GM21381 (cell line): ENCODE results near the gene LRP1B.
A peak's percentile ranks its signal among the peaks of the same experiment; 100 is the strongest.
"Not testable (repeated sequence)": the region's sequence is repeated elsewhere in the genome, so short reads cannot be mapped to it uniquely, and the experiment has no call there.

Source experiments
- ATAC-seq: cut with Tn5 transposase; IDR thresholded peaks from one replicate; pipeline ENCODE4 v1.9.1; 2021; ENCODE audit warnings: mild to moderate bottlenecking, moderate library complexity; ENCODE audit not compliant: unreplicated experiment

LRP1B gene

DNA sequence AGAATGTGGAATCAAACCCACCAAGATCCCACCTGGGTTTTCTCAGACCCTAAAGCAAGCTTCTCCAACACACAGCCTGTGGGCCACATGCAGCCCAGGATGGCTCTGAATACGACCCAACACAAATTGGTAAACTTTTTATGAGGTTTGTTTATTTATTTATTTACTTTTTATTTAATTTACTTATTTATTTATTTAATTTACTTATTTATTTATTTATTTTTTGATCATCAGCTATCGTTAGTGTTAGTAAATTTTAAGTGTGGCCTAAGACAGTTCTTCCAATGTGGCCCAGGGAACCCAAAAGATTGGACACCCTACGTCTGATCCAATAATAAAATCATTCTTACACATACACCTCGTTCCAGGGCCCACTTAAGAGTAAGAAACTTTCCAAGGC lies 1451.1 kb downstream of the LRP1B start:
- no peak for ATAC-seq

DNA sequence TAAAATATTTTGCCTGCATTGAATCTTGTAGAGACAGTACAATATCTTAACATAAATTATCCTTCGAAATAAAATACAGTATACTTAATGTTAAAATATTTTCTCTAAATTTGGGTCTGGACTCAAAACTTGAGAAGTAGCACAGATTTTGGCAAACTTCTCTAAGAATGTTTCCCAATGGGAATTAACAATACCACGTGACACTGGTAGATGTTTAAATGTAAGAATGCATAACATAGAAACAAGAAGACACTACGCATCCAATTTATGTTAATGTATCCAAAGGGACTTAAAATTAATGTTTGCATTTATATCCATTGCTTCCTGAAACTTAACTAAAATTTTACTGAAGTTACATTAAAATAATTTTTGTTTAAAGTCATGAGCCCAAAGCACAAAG lies 1460.9 kb downstream of the LRP1B start:
- no peak for ATAC-seq

DNA sequence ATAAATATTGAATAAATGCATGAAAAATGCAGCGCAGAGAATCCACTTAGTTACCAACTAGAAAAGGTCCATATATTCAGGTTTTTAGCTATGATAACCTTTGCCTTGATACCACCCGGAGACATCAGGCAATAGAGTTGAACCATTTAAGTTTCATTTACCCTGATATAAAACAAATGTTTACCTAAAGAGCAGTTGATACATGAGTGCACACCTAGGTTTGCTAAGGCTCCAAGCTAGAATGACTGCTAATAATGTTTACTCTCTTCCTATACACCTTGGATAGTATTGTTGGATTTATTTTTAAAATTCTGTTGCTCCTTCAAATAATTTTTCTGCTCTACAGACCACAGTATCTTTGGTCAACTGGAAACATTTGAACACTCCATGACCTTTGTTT lies 1463.6 kb downstream of the LRP1B start:
- ATAC-seq: no peak

DNA sequence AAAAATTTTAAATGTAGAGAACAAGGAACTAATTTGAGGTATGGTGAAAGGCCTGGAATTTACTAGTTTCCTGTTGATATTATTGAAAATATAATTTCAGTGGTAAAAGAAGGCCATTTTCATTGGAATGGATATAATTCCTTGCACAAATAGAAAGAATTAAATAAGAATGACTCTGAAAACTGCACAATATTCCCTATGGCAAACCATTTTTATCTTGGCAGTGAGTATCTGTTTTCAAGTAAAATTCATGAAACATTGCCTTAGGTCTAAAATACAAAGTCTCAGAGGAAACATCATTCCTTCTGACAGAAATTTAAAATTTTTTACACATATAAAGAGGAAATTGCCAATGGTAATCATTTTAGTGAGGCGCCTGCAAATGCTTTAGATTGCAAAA lies 1468.3 kb downstream of the LRP1B start:
- ATAC-seq: no peak

DNA sequence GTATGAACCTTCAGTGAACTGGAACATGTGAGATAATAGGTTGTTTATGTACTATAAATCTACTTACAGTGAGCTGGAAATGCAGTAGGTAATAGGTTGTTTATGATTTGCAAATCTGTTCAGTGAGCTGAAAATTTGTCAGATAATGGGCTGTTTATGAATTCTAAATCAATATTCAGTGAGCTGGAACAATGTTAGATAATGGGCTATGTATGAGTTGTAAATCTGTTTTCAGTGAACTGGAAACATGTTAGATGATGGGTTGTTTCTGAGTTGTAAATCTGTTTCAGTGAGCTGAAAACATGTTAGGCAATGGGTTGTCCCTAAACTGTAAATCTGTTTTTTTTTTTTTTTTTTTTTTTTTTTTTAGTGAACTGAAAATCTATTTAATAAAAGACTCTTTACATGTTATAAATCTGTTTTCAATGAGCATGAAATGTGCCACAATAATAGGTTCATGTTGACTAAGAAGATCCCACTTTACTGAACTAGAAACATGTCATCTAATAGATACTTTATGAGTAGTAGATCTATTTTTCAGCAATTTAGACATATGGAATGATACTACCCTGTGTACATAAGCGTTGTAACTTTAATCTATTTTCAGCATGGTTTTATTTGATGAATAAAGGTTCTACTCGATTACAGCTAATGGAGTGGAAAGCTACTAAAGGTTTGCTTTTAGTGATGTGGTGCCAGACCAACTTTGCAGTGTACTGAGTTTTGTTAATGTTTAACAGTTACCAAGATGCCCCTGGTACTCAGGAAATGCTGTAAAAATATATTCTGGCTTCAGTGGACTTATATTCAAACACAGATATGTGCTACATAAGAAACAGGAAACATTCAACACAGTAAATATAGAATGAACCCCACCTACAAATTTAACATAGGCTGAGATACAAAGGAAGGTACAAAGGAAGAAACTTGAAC lies 1471.8 kb downstream of the LRP1B start:
- ATAC-seq: no peak

DNA sequence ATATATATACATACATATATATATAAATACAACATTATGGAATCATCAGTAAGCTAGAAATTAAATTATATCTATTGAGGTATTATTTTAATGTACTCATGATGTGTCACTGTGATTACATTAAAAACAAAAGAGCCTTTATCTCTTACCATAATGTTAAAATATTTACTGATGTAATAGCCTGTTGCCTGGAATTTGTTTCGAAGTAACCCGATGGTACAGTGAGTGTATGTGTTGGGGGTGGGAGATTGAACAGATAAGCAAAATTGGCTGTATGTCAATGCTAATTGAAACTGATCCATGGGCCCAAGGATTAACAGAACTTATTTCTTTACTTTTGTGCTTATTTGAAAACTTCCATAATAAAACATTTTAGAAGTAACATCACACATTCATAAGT lies 1473.2 kb downstream of the LRP1B start:
- no peak for ATAC-seq

DNA sequence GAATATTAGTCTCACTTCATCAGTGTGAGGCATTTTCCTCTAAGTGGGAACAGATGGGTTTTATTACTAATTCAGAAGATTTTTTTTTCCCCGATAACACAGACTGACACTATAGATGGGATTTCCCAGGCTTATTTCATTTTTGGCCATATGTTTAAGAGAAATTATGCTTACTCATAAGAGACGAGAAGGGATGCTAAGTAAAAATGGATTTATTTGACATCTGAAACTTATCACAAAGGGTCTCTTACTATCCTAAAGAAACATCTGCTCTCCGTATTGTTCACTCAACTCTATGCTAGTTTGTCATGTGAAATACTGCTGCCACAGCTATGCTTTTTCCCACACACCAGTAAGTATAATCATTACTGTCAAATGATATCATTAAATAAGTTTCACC lies 1476.3 kb downstream of the LRP1B start:
- no peak for ATAC-seq

DNA sequence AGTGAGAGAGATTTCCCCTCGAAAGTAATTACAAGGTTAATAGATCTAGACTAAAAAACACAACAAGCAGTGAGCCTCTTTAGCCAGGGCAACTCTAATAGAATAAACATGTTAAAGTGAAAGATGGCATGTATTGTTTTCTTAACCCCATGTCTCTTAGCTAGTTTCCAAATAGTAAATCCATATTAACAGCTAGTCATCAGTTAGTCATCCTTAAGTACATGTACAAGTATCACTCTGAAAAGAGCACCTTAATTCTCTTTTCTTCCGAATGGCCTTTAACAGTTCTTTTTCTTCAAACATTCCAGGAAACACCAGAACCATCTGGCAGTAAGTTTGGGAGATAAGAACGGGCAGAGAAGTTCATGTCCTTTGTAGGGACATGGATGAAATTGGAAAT lies 1480.0 kb downstream of the LRP1B start:
- ATAC-seq: no peak

DNA sequence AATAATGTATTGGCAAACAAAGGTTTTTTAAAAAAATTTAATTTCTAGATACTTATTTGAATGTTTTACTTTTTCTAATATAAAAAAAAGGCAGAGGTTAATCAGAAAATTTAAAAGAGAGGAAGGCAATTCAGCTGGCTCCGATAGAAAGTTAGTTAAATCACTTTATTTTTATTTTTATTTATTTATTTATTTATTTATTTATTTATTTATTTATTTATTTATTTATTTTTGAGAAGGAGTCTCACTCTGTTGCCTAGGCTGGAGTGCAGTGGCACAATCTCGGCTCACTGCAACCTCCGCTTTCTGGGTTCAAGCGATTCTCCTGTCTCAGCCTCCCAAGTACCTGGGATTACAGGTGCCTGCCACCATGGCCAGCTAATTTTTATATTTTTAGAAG lies 1480.7 kb downstream of the LRP1B start:
- not testable (repeated sequence) for ATAC-seq

DNA sequence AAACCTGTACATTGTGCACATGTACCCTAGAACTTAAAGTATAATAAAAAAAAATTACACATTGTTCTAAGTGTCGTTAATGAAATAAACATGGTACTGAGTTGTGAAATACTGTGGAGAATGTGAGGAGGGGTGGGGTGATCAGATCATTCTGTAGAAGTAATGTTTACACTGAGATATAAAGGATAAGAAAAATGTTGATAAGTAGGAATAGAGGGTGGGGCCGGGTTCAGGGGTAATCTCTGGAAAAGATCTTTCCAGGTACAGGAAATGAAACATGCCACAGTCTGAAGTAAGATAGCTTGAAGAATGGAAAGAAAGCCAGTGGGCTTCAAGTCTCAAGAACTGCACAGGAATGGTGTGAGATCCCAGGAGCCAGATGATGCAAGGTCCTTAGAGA lies 1482.4 kb downstream of the LRP1B start:
- no peak for ATAC-seq

DNA sequence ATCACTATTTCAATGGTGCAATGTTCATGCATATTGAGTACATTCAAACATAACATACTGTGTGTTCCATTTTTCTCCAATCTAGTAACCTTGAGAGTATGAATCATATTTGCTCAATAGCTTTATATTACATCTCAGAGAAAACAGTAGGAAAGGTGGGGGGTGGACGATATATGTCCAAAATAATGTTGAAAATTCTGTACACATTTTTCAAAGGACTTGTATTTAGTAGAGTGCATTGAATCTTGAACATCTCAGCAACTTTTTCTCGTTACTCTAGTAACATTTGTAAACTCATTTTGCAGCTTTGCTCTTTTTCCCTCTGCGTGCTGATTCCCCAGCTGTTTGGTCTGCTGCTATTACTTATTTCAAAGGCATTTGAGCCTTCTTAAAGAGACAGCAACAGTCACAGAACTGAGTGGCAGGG lies 1487.0 kb downstream of the LRP1B start:
- no peak for ATAC-seq

DNA sequence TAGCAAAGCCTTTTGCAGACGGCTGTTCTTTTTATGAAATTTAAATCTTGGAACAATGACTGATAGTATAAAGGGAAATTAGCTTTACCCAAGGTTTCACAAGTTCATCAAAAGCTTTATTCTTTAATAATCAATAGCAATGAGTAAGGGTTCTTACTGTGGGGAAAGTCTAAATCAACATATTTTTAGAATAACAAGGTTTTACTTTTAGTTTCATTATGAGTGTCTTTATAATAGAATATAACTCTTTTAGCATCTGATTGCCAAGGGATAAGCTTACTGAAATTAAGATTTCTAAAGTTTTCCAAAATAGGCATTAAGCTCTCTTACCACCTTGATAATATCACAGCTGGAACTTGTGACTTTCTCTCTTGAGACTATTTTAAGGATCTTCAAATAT lies 1489.7 kb downstream of the LRP1B start:
- no peak for ATAC-seq

DNA sequence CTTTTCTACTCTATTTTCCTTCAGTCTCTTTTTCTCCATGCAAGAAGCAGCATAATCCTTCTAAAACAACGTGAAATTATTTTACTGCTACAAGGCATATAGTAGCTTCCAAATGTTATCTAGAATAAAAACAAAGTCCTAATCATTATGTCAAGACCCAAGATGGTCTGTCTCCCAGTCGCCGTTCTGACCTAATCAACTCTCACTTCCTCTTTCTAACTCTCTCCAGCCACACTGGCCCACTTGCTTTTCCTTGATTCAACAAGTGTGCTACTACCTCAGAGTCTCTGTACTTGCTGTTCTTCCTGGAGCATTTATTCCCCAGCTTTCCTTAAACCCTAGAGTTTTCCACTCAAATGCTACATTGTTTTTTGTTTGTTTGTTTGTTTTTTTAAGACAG lies 1491.2 kb downstream of the LRP1B start:
- ATAC-seq: peak; percentile 58

DNA sequence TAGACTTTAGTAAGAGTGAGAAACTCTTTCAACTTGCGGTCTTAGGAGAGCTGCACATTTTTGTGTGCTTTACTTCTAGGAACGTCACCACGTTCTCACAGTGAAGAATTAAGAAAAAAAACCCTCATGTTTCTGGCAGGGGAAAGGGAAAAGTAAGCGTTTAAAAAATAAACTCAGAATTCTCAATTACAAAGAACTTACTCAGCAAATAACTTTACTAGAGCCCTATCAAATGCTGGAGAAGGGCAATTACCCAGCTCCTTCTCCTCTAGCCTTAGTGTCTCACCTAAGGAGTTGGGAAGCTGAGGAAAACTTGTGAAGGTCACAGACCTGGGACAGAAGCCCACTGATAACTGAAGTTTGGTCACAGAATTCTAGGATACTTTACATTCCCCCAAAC lies 1500.3 kb downstream of the LRP1B start:
- no peak for ATAC-seq

DNA sequence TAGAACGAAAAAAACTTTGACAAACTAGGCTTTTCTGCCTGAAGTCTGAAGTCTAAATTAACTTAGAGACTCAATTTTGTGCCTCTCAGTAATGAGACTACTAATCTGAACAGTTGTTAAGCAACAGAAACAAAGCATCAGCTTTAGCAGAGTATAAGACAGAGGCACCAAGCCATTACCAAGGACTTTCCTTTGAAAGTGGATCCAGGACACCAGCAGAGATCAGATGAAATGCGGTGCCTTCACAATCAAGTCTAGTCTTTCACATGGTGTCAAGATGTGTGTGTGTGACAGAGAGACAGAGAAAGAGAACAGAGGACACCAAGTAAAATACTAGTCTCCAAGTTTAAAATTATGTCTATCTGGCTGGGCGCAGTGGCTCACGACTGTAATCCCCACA lies 1502.9 kb downstream of the LRP1B start:
- no peak for ATAC-seq

DNA sequence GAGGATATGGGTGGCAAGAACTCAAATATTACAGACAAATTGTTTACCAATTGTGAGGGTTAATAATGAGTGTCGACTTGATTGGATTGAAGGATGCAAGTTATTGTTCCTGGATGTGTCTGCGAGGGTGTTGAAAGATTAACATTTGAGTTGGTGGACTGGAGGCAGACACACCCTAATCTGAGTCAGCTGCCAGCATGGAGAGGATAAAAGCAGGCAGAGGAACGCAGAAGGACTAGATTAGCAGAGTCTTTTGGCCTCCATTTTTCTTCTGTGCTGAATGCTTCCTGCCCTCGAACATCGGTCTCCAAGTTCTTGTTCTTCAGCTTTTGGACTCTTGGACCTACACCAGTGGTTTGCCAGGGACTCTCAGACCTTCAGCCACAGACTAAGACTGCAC lies 1503.7 kb downstream of the LRP1B start:
- ATAC-seq: no peak

DNA sequence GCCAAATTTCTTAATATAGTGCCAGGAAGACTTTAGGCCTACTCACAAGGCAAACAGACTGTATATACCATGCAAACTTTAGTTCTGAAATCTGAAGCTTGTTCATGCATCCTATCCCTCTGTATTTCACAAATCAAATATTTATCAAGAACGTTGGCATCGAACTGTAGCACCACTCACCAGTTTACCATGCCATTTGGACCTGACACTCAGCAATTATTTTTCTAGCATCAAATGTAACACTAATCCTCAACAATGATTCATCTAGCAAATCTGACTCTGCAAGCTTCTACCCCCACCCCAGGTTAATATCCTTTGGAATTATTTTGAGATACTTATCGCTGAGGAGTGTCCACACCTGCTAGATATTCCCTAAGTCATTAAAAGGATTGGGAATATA lies 1506.6 kb downstream of the LRP1B start:
- no peak for ATAC-seq

DNA sequence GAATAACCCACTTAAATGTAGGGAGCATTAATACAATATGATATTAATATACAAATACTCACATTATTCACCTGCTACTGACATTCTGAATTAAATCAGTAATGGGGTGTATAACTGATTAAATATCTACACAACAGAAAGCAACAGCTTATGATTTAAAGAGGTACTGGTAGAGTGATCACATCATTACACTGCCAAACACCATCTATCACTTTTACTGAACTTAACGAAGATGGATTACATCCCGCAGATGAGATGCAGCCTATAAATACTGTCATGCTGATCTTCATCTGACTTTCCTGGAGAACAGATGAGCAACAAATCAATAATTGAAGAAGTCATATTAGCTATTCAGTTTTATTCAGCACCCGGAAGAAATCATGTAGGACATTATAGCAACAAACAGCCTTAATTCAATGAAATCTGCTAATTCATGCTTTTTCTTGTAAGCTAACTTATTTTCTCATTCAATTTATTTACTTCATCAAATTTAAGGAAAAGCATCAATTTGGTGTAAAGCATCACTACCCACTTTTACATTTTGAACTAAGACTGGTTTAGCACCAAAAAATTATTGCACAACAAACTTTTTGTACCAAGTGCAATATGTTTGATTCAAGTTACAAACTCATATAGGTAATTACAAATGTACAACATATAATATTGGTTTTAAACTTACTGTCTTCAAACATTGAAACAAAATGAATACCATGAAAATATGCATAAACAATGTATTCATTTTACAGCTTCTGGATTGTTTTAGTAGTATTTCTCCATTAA lies 1509.0 kb downstream of the LRP1B start:
- ATAC-seq: no peak

DNA sequence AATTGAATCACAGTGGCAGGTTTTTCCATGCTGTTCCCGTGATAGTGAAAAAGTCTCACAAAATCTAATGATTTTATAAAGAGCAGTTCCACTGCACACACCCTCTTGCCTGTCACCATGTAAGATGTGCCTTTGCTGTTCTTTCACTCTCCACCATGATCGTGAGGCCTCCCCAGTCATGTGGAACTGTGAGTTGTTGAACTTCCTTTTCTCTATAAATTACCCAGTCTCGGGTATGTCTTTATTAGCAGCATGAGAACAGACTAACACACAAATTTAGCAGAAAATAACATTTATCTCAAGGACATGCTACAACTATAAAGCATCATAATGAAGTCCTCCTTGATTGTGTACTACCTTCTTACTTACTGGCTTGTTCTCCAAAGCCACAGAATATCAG lies 1526.0 kb downstream of the LRP1B start:
- no peak for ATAC-seq

DNA sequence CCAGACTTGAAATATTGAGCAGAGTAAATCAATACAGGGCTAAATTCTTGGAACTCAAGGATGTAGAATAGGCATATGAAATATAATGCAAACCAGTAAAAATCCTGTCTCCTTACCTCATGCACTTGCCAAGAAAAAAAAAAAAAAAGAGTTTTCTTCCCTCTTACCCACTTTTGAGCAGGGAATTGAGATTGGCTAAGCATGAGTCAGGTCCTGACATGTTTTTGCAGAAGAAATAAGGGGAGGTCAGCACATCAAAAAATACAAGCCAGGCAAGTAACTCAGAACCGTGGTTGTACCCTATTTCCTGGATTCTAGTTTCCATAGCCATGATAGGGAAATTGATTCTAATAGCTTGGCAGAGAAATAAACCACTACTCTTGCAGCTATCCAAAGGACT lies 1526.7 kb downstream of the LRP1B start:
- no peak for ATAC-seq

DNA sequence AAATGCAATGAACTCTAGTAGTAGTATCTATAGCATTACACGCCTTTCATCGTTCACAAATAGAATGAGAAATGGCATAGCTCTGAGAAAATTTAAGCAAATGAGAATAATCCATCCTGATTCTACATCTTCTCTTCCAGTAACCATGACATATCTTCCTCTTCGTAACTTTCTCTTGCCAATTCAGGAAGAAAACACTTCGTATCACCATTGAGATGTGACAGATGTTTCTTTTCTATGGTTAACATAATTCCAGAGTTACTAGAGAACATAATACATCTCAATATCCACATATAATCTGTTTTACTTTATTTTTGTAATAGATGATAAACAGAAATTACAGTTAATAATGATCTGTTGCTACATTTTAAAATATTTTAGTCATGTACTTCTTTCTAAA lies 1527.4 kb downstream of the LRP1B start:
- ATAC-seq: no peak

DNA sequence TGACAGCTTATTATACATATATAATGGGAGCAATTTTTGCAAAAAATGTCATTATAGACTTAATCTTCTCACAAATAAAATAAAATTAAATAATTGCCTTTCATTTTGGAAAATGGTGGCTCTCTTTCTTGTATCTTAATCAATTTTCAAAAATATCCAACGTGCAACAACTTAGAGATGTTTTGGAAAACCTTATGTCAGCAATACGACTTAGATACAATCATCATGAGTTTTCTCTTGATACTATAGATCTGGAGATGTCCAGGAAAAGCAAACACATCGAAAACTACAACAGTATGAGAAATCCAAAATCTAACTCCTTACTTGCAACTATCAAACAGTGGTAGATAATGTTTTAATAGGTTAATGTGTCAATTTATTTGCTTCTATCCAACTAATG lies 1529.0 kb downstream of the LRP1B start:
- no peak for ATAC-seq
